HepG2 (cell line): Measurements from ENCODE around the gene MRPL10. TPM values are rescaled to one million over a fixed set of nuclear protein-coding genes. Genes with fewer than 3 reads are reported as not detected.

Source experiments
- ATAC-seq: fragments of 200-7000 bp; cut with Tn5 transposase; 3 replicates; pipeline ENCODE4 v1.9.1; 2020; ENCODE audit warnings: mild to moderate bottlenecking, moderate library complexity
- BruUV-seq: library from RNA; stranded (reverse); fragments of 400-500 nt; replicated peaks from 2 replicates; lab custom pipeline; 2021; lab: Mats Ljungman, UMichigan
- CTCF ChIA-PET: fragments of 300-600 bp; formaldehyde crosslinking; extraction: SDS; loops from one replicate; lab custom pipeline; 2021; ENCODE audit warnings: low total read pairs, inconsistent platforms, low intra/inter-chr PET ratio; lab: Yijun Ruan, JAX
- POLR2A ChIA-PET: fragments of 350-600 bp; sonication (Branson Sonifier 250); formaldehyde crosslinking; loops from one replicate; lab custom pipeline; 2020; ENCODE audit warnings: antibody characterized with exemption, inconsistent platforms; lab: Yijun Ruan, JAX
- DNase-seq: peaks from one replicate; pipeline ENCODE4 v3.0.0-alpha.2; 2015; ENCODE audit warnings: low spot score
- FAIRE-seq: peaks from 3 replicates; lab custom pipeline; 2011; peaks lifted over from hg19 to GRCh38; lab: Jason Lieb, UNC
- H2AFZ ChIP-seq: one replicate; pipeline ENCODE4 v1.6.1; 2011; ENCODE audit warnings: low read length, inconsistent platforms
- H3K27ac ChIP-seq: fragments of 300-600 bp; 3 replicates; pipeline ENCODE4 v1.8.0; 2011; ENCODE audit warnings: mixed run types, mild to moderate bottlenecking, mixed read lengths, low read length, inconsistent platforms; ENCODE audit not compliant: insufficient read depth; ENCODE audit errors: extremely low read length
- H3K27me3 ChIP-seq, 2 experiments: fragments of 200-600 bp in 1 of 2; 2 replicates in 1 of 2; 3 replicates in 1 of 2; pipeline versions ENCODE4 v1.6.0 to v1.8.0; 2011; ENCODE audit warnings: low read length in 2 of 2, mild to moderate bottlenecking in 2 of 2, moderate library complexity in 2 of 2, inconsistent platforms in 1 of 2; ENCODE audit not compliant: insufficient read depth in 2 of 2, control insufficient read depth in 1 of 2
- H3K36me3 ChIP-seq, 2 experiments: fragments of 200-600 bp in 1 of 2; replicated peaks in 1 of 2; 2 replicates in 1 of 2; 3 replicates in 1 of 2; pipeline versions ENCODE4 v1.5.1 to v1.8.0; 2011; ENCODE audit warnings: low read length in 2 of 2, inconsistent platforms in 1 of 2; ENCODE audit not compliant: insufficient read depth in 2 of 2, control insufficient read depth in 1 of 2
- H3K4me1 ChIP-seq: 2 replicates; pipeline ENCODE4 v1.5.1; 2012; ENCODE audit warnings: low read length, inconsistent platforms; ENCODE audit not compliant: insufficient read depth
- H3K4me2 ChIP-seq: 2 replicates; pipeline ENCODE4 v1.6.0; 2011; ENCODE audit warnings: low read depth, low read length, inconsistent platforms
- H3K4me3 ChIP-seq, 3 experiments: fragments of 200-600 bp in 1 of 3; sonication (generic), shearing (Covaris generic) in 1 of 3; replicated peaks in 1 of 3; 2 replicates each; pipeline ENCODE4 v1.5.1; 2011 to 2016; ENCODE audit warnings: low read length in 3 of 3, inconsistent platforms in 2 of 3, low read depth in 2 of 3, mild to moderate bottlenecking in 2 of 3, control low read depth in 1 of 3, mixed read lengths in 1 of 3; ENCODE audit not compliant: insufficient read depth in 1 of 3
- H3K79me2 ChIP-seq: one replicate; pipeline ENCODE4 v1.6.1; 2011; ENCODE audit warnings: low read length, inconsistent platforms; ENCODE audit not compliant: insufficient read depth
- H3K9ac ChIP-seq: 2 replicates; pipeline ENCODE4 v1.6.0; 2011; ENCODE audit warnings: mild to moderate bottlenecking, low read depth, low read length, inconsistent platforms; ENCODE audit not compliant: insufficient read depth
- H3K9me3 ChIP-seq: 2 replicates; pipeline ENCODE4 v1.5.1; 2012; ENCODE audit warnings: mild to moderate bottlenecking, low read length
- H4K20me1 ChIP-seq: 2 replicates; pipeline ENCODE4 v1.6.0; 2011; ENCODE audit warnings: inconsistent platforms, mild to moderate bottlenecking, low read length, moderate library complexity; ENCODE audit not compliant: insufficient read depth
- AKAP8 ChIP-seq: sonication (generic); formaldehyde crosslinking; IDR thresholded peaks from 2 replicates; pipeline ENCODE4 v1.5.1; 2020; ENCODE audit warnings: mild to moderate bottlenecking, missing genetic modification reagents
- NFRKB ChIP-seq: fragments of 450-650 bp; IDR thresholded peaks from 2 replicates; pipeline ENCODE4 v1.6.1; 2017
- PAWR ChIP-seq: sonication (generic); formaldehyde crosslinking; IDR thresholded peaks from 2 replicates; pipeline ENCODE4 v1.4.0; 2020; ENCODE audit warnings: missing genetic modification reagents, mild to moderate bottlenecking, borderline replicate concordance
- REL ChIP-seq: sonication (generic); formaldehyde crosslinking; conservative IDR thresholded peaks from 2 replicates; pipeline ENCODE4 v1.8.0; 2022; ENCODE audit warnings: mild to moderate bottlenecking, missing genetic modification reagents, moderate library complexity
- RFXANK ChIP-seq: IDR thresholded peaks from 2 replicates; pipeline ENCODE4 v1.6.1; 2016
- YEATS2 ChIP-seq: sonication (generic); formaldehyde crosslinking; IDR thresholded peaks from 2 replicates; pipeline ENCODE4 v1.4.0; 2020; ENCODE audit warnings: missing genetic modification reagents, borderline replicate concordance
- ZFP90 ChIP-seq: sonication (generic); formaldehyde crosslinking; IDR thresholded peaks from 2 replicates; pipeline ENCODE4 v1.8.0; 2022; ENCODE audit warnings: missing genetic modification reagents, mild to moderate bottlenecking, inconsistent platforms, borderline replicate concordance
- ZNF354B ChIP-seq: sonication (generic); formaldehyde crosslinking; IDR thresholded peaks from 2 replicates; pipeline ENCODE4 v1.8.0; 2022; ENCODE audit warnings: mild to moderate bottlenecking, missing genetic modification reagents
- ZNF570 ChIP-seq: sonication (generic); formaldehyde crosslinking; IDR thresholded peaks from 2 replicates; pipeline ENCODE4 v1.4.0; 2020; ENCODE audit warnings: mild to moderate bottlenecking, missing genetic modification reagents, borderline replicate concordance
- ZNF574 ChIP-seq: sonication (generic); formaldehyde crosslinking; IDR thresholded peaks from 2 replicates; pipeline ENCODE4 v1.4.0; 2020; ENCODE audit warnings: missing genetic modification reagents
- ZNF598 ChIP-seq: sonication (generic); formaldehyde crosslinking; IDR thresholded peaks from 2 replicates; pipeline ENCODE4 v1.5.1; 2020; ENCODE audit warnings: mild to moderate bottlenecking, missing genetic modification reagents, borderline replicate concordance
- ZNF746 ChIP-seq: sonication (generic); formaldehyde crosslinking; IDR thresholded peaks from 2 replicates; pipeline ENCODE4 v1.8.0; 2022; ENCODE audit warnings: mild to moderate bottlenecking, missing genetic modification reagents
- ZNF777 ChIP-seq: sonication (generic); formaldehyde crosslinking; IDR thresholded peaks from 2 replicates; pipeline ENCODE4 v1.4.0; 2020; ENCODE audit warnings: missing genetic modification reagents
- ZSCAN25 ChIP-seq: sonication (generic); formaldehyde crosslinking; IDR thresholded peaks from 2 replicates; pipeline ENCODE4 v1.8.0; 2022; ENCODE audit warnings: mild to moderate bottlenecking, missing genetic modification reagents
- WGBS: methylation state at CpG from one replicate; pipeline ENCODE4 v1.1.6; 2017; ENCODE audit warnings: low lambda C conversion rate; 5-methylcytosine and 5-hydroxymethylcytosine counted together
- in situ Hi-C: cut with HindIII; loops from 2 replicates; pipeline ENCODE4 v1.10.0; 2017; ENCODE audit warnings: low pct_unique_long_range_greater_than_20kb; ENCODE audit not compliant: extremely low pct_ligation_motif_present
- intact Hi-C: fragments of 100-400 bp; cut with micrococcal nuclease; formaldehyde crosslinking; loops from one replicate; pipeline ENCODE4 v1.10.0; 2022; ENCODE audit not compliant: unreplicated experiment
- polyA plus RNA-seq, 8 experiments: library from polyadenylated mRNA; depleted of rRNA in 3 of 8; stranded (reverse) in 7 of 8; unstranded in 1 of 8; fragments of >200 nt; fragmentation: Illumina TruSeq in 4 of 8; extraction: Trizol in 4 of 8; gene quantifications; 2 replicates each; pipeline versions ENCODE4 v1.2.1 to v1.2.3, GENCODE V29; 2011 to 2016; ENCODE audit warnings: low read depth in 4 of 8, missing spikeins in 1 of 8, mixed read lengths in 1 of 8; ENCODE audit not compliant: insufficient read depth in 1 of 8
- total RNA-seq, 5 experiments: library from RNA; depleted of rRNA; stranded (reverse); fragments of >200 nt; fragmentation: Illumina TruSeq; extraction: Trizol; gene quantifications; 2 replicates each; pipeline ENCODE4 v1.2.3, GENCODE V29; 2016; ENCODE audit warnings: low read depth in 1 of 5
- TF ChIP-seq, protein P1 (sequence below): sonication (generic); formaldehyde crosslinking; IDR thresholded peaks from 2 replicates; pipeline ENCODE4 v1.8.0; 2022; ENCODE audit warnings: mild to moderate bottlenecking, missing genetic modification reagents, borderline replicate concordance
- TF ChIP-seq, protein P2 (sequence below): sonication (generic); formaldehyde crosslinking; conservative IDR thresholded peaks from 2 replicates; pipeline ENCODE4 v1.8.0; 2022; ENCODE audit warnings: mild to moderate bottlenecking, moderate library complexity, missing genetic modification reagents
- TF ChIP-seq, protein P3 (sequence below): sonication (generic); formaldehyde crosslinking; IDR thresholded peaks from 2 replicates; pipeline ENCODE4 v1.8.1; 2023; ENCODE audit warnings: mild to moderate bottlenecking, inconsistent platforms, moderate library complexity, missing genetic modification reagents, borderline replicate concordance

The MRPL10 gene
- total and polyA plus RNA-seq, 2 of the 13 experiments (the other 11 are each of a cell fraction or from before 2014, with no cell fraction given) = 56.7 to 149 TPM

GRCh38 chr17:47855737-47856136 is 24.4 kb upstream of the MRPL10 start:
- WGBS = 18% methylated on average over 3 of the region's 3 CpGs
- BruUV-seq = no TSS peak
- in situ Hi-C loops (no loop called here), intact Hi-C loops (no loop called here)
- Histone ChIP-seq H3K9me3 (no peaks in the 10 kb centered on the region), H2AFZ (no peak overlapping the region), H3K27me3 (peaks cover 10 to 70% of the 10 kb centered on the region in 2 experiments; a peak in 4 of 5 replicates), H3K4me1 (peaks cover 4% of the 10 kb centered on the region; the same call in 1 of the 2 replicates), H3K27ac (no peak overlapping the region), H3K36me3 (no peaks in the 10 kb centered on the region), H3K4me2 (no peak overlapping the region), H3K79me2 (no peaks in the 10 kb centered on the region), H4K20me1 (no peaks in the 10 kb centered on the region), H3K9ac (no peak overlapping the region), H3K4me3 (no peak overlapping the region)
- ChIA-PET CTCF (no interaction called here), POLR2A (interaction anchor here (2.1 kb wide), 1 partner anchor 40 kb away, joined by 8 read pairs; the partner anchor contains the start of gene SP2)
- ATAC-seq = no peak
- TF ChIP-seq NFRKB (no peak), RFXANK (CRISPR knock-in tag) (no peak), ZSCAN25 (no peak), ZNF354B (CRISPR knock-in tag) (no peak), ZFP90 (CRISPR knock-in tag) (no peak), ZNF570 (CRISPR knock-in tag) (no peak), PAWR (CRISPR knock-in tag) (no peak), AKAP8 (CRISPR knock-in tag) (no peak), YEATS2 (CRISPR knock-in tag) (no peak), REL (no peak), ZNF598 (CRISPR knock-in tag) (no peak), ZNF746 (CRISPR knock-in tag) (no peak), ZNF777 (no peak), ZNF574 (CRISPR knock-in tag) (no peak)
- TF ChIP-seq, protein P1, sequence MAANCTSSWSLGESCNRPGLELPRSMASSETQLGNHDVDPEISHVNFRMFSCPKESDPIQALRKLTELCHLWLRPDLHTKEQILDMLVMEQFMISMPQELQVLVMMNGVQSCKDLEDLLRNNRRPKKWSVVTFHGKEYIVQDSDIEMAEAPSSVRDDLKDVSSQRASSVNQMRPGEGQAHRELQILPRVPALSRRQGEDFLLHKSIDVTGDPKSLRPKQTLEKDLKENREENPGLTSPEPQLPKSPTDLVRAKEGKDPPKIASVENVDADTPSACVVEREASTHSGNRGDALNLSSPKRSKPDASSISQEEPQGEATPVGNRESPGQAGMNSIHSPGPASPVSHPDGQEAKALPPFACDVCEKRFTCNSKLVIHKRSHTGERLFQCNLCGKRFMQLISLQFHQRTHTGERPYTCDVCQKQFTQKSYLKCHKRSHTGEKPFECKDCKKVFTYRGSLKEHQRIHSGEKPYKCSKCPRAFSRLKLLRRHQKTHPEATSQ = no peak
- TF ChIP-seq, protein P2, sequence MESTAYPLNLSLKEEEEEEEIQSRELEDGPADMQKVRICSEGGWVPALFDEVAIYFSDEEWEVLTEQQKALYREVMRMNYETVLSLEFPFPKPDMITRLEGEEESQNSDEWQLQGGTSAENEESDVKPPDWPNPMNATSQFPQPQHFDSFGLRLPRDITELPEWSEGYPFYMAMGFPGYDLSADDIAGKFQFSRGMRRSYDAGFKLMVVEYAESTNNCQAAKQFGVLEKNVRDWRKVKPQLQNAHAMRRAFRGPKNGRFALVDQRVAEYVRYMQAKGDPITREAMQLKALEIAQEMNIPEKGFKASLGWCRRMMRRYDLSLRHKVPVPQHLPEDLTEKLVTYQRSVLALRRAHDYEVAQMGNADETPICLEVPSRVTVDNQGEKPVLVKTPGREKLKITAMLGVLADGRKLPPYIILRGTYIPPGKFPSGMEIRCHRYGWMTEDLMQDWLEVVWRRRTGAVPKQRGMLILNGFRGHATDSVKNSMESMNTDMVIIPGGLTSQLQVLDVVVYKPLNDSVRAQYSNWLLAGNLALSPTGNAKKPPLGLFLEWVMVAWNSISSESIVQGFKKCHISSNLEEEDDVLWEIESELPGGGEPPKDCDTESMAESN (CRISPR knock-in tag) = no peak
- TF ChIP-seq, protein P3, sequence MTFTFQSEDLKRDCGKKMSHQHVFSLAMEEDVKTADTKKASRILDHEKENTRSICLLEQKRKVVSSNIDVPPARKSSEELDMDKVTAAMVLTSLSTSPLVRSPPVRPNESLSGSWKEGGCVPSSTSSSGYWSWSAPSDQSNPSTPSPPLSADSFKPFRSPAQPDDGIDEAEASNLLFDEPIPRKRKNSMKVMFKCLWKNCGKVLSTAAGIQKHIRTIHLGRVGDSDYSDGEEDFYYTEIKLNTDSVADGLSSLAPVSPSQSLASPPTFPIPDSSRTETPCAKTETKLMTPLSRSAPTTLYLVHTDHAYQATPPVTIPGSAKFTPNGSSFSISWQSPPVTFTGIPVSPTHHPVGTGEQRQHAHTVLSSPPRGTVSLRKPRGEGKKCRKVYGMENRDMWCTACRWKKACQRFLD (CRISPR knock-in tag) = no peak
- TF ChIP-seq, all 625 proteins: peak for 0
- DNase-seq (no peak), FAIRE-seq (no peak)
